UCSD-AML1 (cell line): ENCODE results near the gene TAF5.
"Not testable (repeated sequence)": the region's sequence is repeated elsewhere in the genome, so short reads cannot be mapped to it uniquely, and the experiment has no call there.

Experiments used
- DNase-seq: peaks from one replicate; lab custom pipeline; 2025; ENCODE audit not compliant: unreplicated experiment; lab: John Stamatoyannopoulos, UW

TAF5 gene

GRCh38 chr10:103397191-103397825 is 29.5 kb downstream of the TAF5 start:
- no peak for DNase-seq

- DNase-seq, result no peak
Measured at GRCh38 chr10:103413564-103413963, 45.8 kb downstream of the TAF5 start.

GRCh38 chr10:103415581-103415980 is 47.8 kb downstream of the TAF5 start:
- no peak for DNase-seq

GRCh38 chr10:103416436-103417147 is 48.8 kb downstream of the TAF5 start:
- DNase-seq, result peak; percentile 23

- DNase-seq, result not testable (repeated sequence)
Measured at GRCh38 chr10:103417148-103417469, 49.3 kb downstream of the TAF5 start.

GRCh38 chr10:103417601-103418000 is 49.8 kb downstream of the TAF5 start:
- no peak for DNase-seq

GRCh38 chr10:103419101-103419500 is 51.3 kb downstream of the TAF5 start:
- no peak for DNase-seq

- no peak for DNase-seq
Measured at GRCh38 chr10:103423748-103424147, 56.0 kb downstream of the TAF5 start.

- no peak for DNase-seq
Measured at GRCh38 chr10:103427866-103428265, 60.1 kb downstream of the TAF5 start.

GRCh38 chr10:103428989-103429643 is 61.3 kb downstream of the TAF5 start:
- no peak for DNase-seq

GRCh38 chr10:103429647-103430046 is 61.9 kb downstream of the TAF5 start:
- DNase-seq, result no peak

GRCh38 chr10:103431902-103432301 is 64.1 kb downstream of the TAF5 start:
- DNase-seq, result no peak

GRCh38 chr10:103433858-103434257 is 66.1 kb downstream of the TAF5 start:
- DNase-seq, result no peak
